Measurements from ENCODE around the gene SLX9. TPM values are rescaled to one million over a fixed set of nuclear protein-coding genes. Genes with fewer than 3 reads are reported as not detected.

SLX9 gene
- total RNA-seq (10 to 100 TPM; 16.7 to 32.2 (median 26.7) TPM), total RNA-seq (6.1 to 44.4 (median 11.1) reads per million in 29 experiments)
- total RNA-seq (2013): 11.1 TPM

DNA sequence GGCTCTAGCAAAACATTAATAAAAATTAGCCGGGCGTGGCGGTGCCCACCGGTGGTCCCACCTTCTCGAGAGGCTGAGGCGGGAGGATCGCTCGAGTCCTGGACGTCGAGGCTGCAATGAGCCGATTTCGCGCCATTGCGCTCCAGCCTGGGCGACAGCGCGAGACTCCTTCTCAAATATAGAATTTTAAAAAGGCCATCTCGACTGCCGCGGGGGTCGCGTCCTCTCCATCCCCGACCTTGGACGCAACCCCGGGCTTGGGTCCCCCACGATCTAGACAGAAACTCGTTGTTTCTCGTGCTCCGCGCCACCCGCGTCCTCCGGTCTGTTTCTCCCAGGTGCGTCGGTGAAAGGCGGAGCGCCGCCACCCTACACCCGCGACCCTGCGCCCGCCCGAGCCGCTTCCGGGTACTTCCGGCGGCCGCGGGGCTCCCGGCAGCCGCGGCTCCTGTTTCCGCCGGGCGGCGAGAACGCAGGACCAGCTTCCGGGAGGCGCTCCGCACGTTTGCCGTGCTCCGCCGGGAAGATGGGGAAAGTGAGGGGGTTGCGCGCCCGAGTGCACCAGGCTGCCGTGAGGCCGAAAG, at the start of gene SLX9:
TSS of gene SLX9 (plus strand) at position 498 of the 584 bp plus-strand sequence. CDS start at position 527, 29 bp downstream.
- H3K27me3 ChIP-seq (replicated peaks in 1 of 2; ENCODE audit: control insufficient read depth in 2 of 2, extremely low read depth in 1 of 2, insufficient read depth in 2 of 2, low read length in 1 of 2): no peaks in the 10 kb centered on the region
- Mint-ChIP-seq H3K9me3 (no peaks in the 10 kb centered on the region), H3K27ac (peak within 1 kb of the TSS; percentile 83 to 87), H3K4me3 (peak within 1 kb of the TSS; percentile 86 to 96 (median 91)), H3K4me1 (peaks cover 38 to 45% (median 44%) of the 10 kb centered on the region in 3 donors), H3K27me3 (no peaks in the 10 kb centered on the region), H3K36me3 (peaks cover 13% of the 10 kb centered on the region)
- peak within 1 kb of the TSS; percentile 50 for H3K27ac ChIP-seq (ENCODE audit: low read length)
- peak within 1 kb of the TSS; percentile 71 to 81 for H3K4me3 ChIP-seq (ENCODE audit: control insufficient read depth in 1 of 2, extremely low read depth in 1 of 2, low read length in 1 of 2)
- peaks cover 0 to 13% of the 10 kb centered on the region in 2 donors for H3K36me3 ChIP-seq (ENCODE audit: control insufficient read depth in 2 of 2, extremely low read depth in 1 of 2, insufficient read depth in 1 of 2, low read length in 1 of 2)
- WGBS (ENCODE audit: insufficient coverage): 3% methylated on average over 69 of the region's 69 CpGs
- peak; percentile 57 to 87 (median 72) for DNase-seq
- ChIA-PET POLR2A (no interaction called here), CTCF (interaction anchor here (0.8 to 1.0 kb wide), 2 partner anchors 189 to 197 kb away, joined by 3 read pairs; no protein-coding TSS in a partner anchor)
- ATAC-seq (replicated peaks in 1 of 4): peak; percentile 94 to 96 (median 94)
- H3K9me3 ChIP-seq: no peaks in the 10 kb centered on the region
- peaks cover 10 to 44% of the 10 kb centered on the region in 2 experiments for H3K4me1 ChIP-seq (ENCODE audit: control insufficient read depth in 1 of 2, extremely low read depth in 1 of 2, insufficient read depth in 2 of 2, low read length in 2 of 2)

DNA sequence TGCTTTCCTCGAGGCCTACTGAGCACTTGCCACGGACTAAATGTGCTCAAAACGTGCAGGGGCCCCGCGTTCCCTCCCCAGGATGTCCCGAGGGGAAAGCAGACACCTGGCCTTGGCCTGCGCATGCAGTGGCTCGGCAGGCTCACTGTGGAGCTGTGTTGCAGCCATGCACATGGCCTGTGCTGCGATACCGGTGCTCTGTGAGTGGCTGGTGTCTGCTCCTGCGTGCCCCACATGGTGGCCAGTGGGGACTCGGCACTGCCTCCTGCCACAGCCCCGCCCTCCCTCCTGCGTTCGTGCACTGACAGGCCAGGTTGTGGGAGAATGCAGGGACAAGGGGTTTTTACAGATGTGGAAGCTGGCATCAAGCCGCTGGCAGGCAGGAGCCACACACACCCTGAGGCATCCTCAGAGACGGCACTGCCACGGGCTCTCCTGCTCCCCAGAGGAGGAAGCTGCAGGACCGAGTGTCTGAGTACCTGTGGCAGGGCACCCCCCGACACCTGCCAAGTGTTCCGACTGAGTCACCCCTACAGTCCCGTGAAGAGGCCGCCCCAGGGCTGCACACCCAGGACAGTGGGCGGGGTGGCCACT, 49.4 kb upstream of the SLX9 start:
- Histone ChIP-seq H3K4me1 (ENCODE audit: control insufficient read depth in 1 of 2, extremely low read depth in 1 of 2, insufficient read depth in 2 of 2, low read length in 2 of 2) (peaks cover 3 to 63% of the 10 kb centered on the region in 2 experiments), H3K27ac (ENCODE audit: low read length) (no peak overlapping the region), H3K27me3 (replicated peaks in 1 of 2; ENCODE audit: control insufficient read depth in 2 of 2, extremely low read depth in 1 of 2, insufficient read depth in 2 of 2, low read length in 1 of 2) (no peaks in the 10 kb centered on the region), H3K9me3 (no peaks in the 10 kb centered on the region), H3K36me3 (ENCODE audit: control insufficient read depth in 2 of 2, extremely low read depth in 1 of 2, insufficient read depth in 1 of 2, low read length in 1 of 2) (peaks cover 44 to 92% of the 10 kb centered on the region in 2 donors), H3K4me3 (ENCODE audit: control insufficient read depth in 1 of 2, extremely low read depth in 1 of 2, low read length in 1 of 2) (no peak overlapping the region)
- 93% methylated on average over 15 of the region's 24 CpGs for WGBS (ENCODE audit: insufficient coverage)
- no peaks in the 10 kb centered on the region for H3K9me3 Mint-ChIP-seq
- H3K27me3 Mint-ChIP-seq: no peaks in the 10 kb centered on the region
- POLR2A ChIA-PET: no interaction called here
- peaks cover 9 to 21% (median 17%) of the 10 kb centered on the region in 3 donors for H3K4me1 Mint-ChIP-seq
- peaks cover 18% of the 10 kb centered on the region for H3K36me3 Mint-ChIP-seq
- CTCF ChIA-PET: no interaction called here
- no peak overlapping the region for H3K4me3 Mint-ChIP-seq
- H3K27ac Mint-ChIP-seq: peak overlapping the region; percentile 19 to 72
- no peak for DNase-seq
- no peak for ATAC-seq (replicated peaks in 1 of 4)

DNA sequence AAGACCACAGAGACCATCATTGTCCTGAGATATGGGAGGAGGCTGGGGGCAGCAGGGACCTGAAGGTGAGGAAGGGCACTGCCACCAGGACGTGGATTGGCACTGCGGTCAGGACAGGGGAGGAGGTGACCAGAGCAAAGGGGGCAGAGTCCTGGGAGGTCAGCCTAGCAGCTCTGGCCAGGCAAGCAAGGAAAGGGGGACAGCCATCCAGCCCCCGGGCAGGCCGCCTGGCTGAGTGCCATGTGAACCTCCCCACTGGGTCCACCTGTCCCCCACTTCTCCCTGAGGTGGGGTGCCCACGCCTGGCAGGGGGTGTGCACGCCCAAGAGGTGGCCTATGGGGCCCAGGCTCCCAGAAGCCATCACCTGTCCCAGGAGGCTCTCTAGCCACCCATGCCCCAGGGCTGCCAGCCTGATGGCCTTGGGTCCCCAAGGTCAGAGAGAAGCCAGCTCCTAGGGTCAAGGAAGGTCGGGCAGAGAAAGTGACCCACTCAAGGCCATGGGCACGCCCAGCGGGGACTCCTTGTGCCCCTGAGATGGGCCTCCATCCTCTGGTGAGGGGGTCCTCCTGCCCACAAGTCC, 48.8 kb upstream of the SLX9 start:
- Mint-ChIP-seq H3K36me3 (peaks cover 21% of the 10 kb centered on the region), H3K4me1 (peaks cover 9 to 21% (median 17%) of the 10 kb centered on the region in 3 donors), H3K27ac (peak overlapping the region; percentile 19 to 72), H3K4me3 (no peak overlapping the region), H3K27me3 (no peaks in the 10 kb centered on the region), H3K9me3 (no peaks in the 10 kb centered on the region)
- Histone ChIP-seq H3K36me3 (ENCODE audit: control insufficient read depth in 2 of 2, extremely low read depth in 1 of 2, insufficient read depth in 1 of 2, low read length in 1 of 2) (peaks cover 44 to 90% of the 10 kb centered on the region in 2 donors), H3K4me1 (ENCODE audit: control insufficient read depth in 1 of 2, extremely low read depth in 1 of 2, insufficient read depth in 2 of 2, low read length in 2 of 2) (peaks cover 3 to 62% of the 10 kb centered on the region in 2 experiments), H3K27ac (ENCODE audit: low read length) (no peak overlapping the region), H3K27me3 (replicated peaks in 1 of 2; ENCODE audit: control insufficient read depth in 2 of 2, extremely low read depth in 1 of 2, insufficient read depth in 2 of 2, low read length in 1 of 2) (no peaks in the 10 kb centered on the region), H3K4me3 (ENCODE audit: control insufficient read depth in 1 of 2, extremely low read depth in 1 of 2, low read length in 1 of 2) (no peak overlapping the region), H3K9me3 (no peaks in the 10 kb centered on the region)
- no peak for DNase-seq
- ATAC-seq (replicated peaks in 1 of 4): no peak
- ChIA-PET POLR2A (no interaction called here), CTCF (no interaction called here)
- WGBS (ENCODE audit: insufficient coverage): 95% methylated on average over 7 of the region's 9 CpGs

GRCh38 chr21:44891631-44892031, 48.2 kb upstream of the SLX9 start:
- ChIA-PET POLR2A (no interaction called here), CTCF (interaction anchor here (0.7 to 0.9 kb wide), 2 partner anchors 9 to 91 kb away, joined by 3 read pairs; no protein-coding TSS in a partner anchor)
- Mint-ChIP-seq H3K4me1 (peaks cover 9 to 21% (median 17%) of the 10 kb centered on the region in 3 donors), H3K36me3 (peaks cover 22% of the 10 kb centered on the region), H3K27me3 (no peaks in the 10 kb centered on the region), H3K27ac (no peak overlapping the region), H3K9me3 (no peaks in the 10 kb centered on the region), H3K4me3 (no peak overlapping the region)
- H3K9me3 ChIP-seq: no peaks in the 10 kb centered on the region
- DNase-seq (no peak), ATAC-seq (replicated peaks in 1 of 4) (no peak)
- 98% methylated on average over 13 of the region's 15 CpGs for WGBS (ENCODE audit: insufficient coverage)
- H3K4me3 ChIP-seq (ENCODE audit: control insufficient read depth in 1 of 2, extremely low read depth in 1 of 2, low read length in 1 of 2): no peak overlapping the region
- H3K27ac ChIP-seq (ENCODE audit: low read length): no peak overlapping the region
- H3K27me3 ChIP-seq (replicated peaks in 1 of 2; ENCODE audit: control insufficient read depth in 2 of 2, extremely low read depth in 1 of 2, insufficient read depth in 2 of 2, low read length in 1 of 2): no peaks in the 10 kb centered on the region
- H3K36me3 ChIP-seq (ENCODE audit: control insufficient read depth in 2 of 2, extremely low read depth in 1 of 2, insufficient read depth in 1 of 2, low read length in 1 of 2): peaks cover 43 to 88% of the 10 kb centered on the region in 2 donors
- H3K4me1 ChIP-seq (ENCODE audit: control insufficient read depth in 1 of 2, extremely low read depth in 1 of 2, insufficient read depth in 2 of 2, low read length in 2 of 2): peaks cover 3 to 56% of the 10 kb centered on the region in 2 experiments

- DNase-seq (no peak), ATAC-seq (replicated peaks in 1 of 4) (no peak)
- Histone ChIP-seq H3K36me3 (ENCODE audit: control insufficient read depth in 2 of 2, extremely low read depth in 1 of 2, insufficient read depth in 1 of 2, low read length in 1 of 2) (peaks cover 43 to 88% of the 10 kb centered on the region in 2 donors), H3K4me3 (ENCODE audit: control insufficient read depth in 1 of 2, extremely low read depth in 1 of 2, low read length in 1 of 2) (no peak overlapping the region), H3K9me3 (no peaks in the 10 kb centered on the region), H3K27ac (ENCODE audit: low read length) (no peak overlapping the region), H3K27me3 (replicated peaks in 1 of 2; ENCODE audit: control insufficient read depth in 2 of 2, extremely low read depth in 1 of 2, insufficient read depth in 2 of 2, low read length in 1 of 2) (no peaks in the 10 kb centered on the region), H3K4me1 (ENCODE audit: control insufficient read depth in 1 of 2, extremely low read depth in 1 of 2, insufficient read depth in 2 of 2, low read length in 2 of 2) (peaks cover 3 to 53% of the 10 kb centered on the region in 2 experiments)
- Mint-ChIP-seq H3K27me3 (no peaks in the 10 kb centered on the region), H3K4me3 (no peak overlapping the region), H3K36me3 (peaks cover 20% of the 10 kb centered on the region), H3K4me1 (peaks cover 9 to 21% (median 17%) of the 10 kb centered on the region in 3 donors), H3K9me3 (no peaks in the 10 kb centered on the region), H3K27ac (peak overlapping the region; percentile 77 to 80)
- 98% methylated on average over 13 of the region's 19 CpGs for WGBS (ENCODE audit: insufficient coverage)
- ChIA-PET CTCF (interaction anchor here (0.6 to 2.4 kb wide), 7 partner anchors 9 to 247 kb away, joined by 3 to 15 read pairs (median 4); no protein-coding TSS in a partner anchor), POLR2A (interaction anchor here in 1 of 2 donors (0.5 kb wide), 1 partner anchor 35 kb away, joined by 4 read pairs; no protein-coding TSS in a partner anchor)
Observed at GRCh38 chr21:44892095-44892494, 47.7 kb upstream of the SLX9 start.

GRCh38 chr21:44892536-44893277, 47.1 kb upstream of the SLX9 start:
- Histone ChIP-seq H3K27ac (ENCODE audit: low read length) (peak overlapping the region; percentile 14), H3K9me3 (no peaks in the 10 kb centered on the region), H3K4me1 (ENCODE audit: control insufficient read depth in 1 of 2, extremely low read depth in 1 of 2, insufficient read depth in 2 of 2, low read length in 2 of 2) (peaks cover 3 to 51% of the 10 kb centered on the region in 2 experiments), H3K27me3 (replicated peaks in 1 of 2; ENCODE audit: control insufficient read depth in 2 of 2, extremely low read depth in 1 of 2, insufficient read depth in 2 of 2, low read length in 1 of 2) (no peaks in the 10 kb centered on the region), H3K4me3 (ENCODE audit: control insufficient read depth in 1 of 2, extremely low read depth in 1 of 2, low read length in 1 of 2) (no peak overlapping the region), H3K36me3 (ENCODE audit: control insufficient read depth in 2 of 2, extremely low read depth in 1 of 2, insufficient read depth in 1 of 2, low read length in 1 of 2) (peaks cover 41 to 88% of the 10 kb centered on the region in 2 donors)
- Mint-ChIP-seq H3K27me3 (no peaks in the 10 kb centered on the region), H3K9me3 (no peaks in the 10 kb centered on the region), H3K4me3 (no peak overlapping the region), H3K4me1 (peaks cover 9 to 21% (median 18%) of the 10 kb centered on the region in 3 donors), H3K27ac (peak overlapping the region; percentile 77 to 80), H3K36me3 (peaks cover 24% of the 10 kb centered on the region)
- POLR2A ChIA-PET: interaction anchor here in 1 of 2 donors (0.5 kb wide), 1 partner anchor 35 kb away, joined by 4 read pairs; no protein-coding TSS in a partner anchor
- CTCF ChIA-PET: interaction anchor here (0.6 to 2.4 kb wide), 10 partner anchors 8 to 246 kb away, joined by 3 to 15 read pairs (median 4); no protein-coding TSS in a partner anchor
- WGBS (ENCODE audit: insufficient coverage): 18% methylated on average over 5 of the region's 15 CpGs
- ATAC-seq (replicated peaks in 1 of 4) (peak; percentile 76 to 89 (median 82)), DNase-seq (peak; percentile 40 to 87 (median 70))
